COLO829 (cell line): ENCODE data around the gene TXNIP.
"Not testable (repeated sequence)": the region's sequence is repeated elsewhere in the genome, so short reads cannot be mapped to it uniquely, and the experiment has no call there.

Experiments
- DNase-seq: peaks from one replicate; pipeline ENCODE4 v3.0.0; 2012; ENCODE audit warnings: low spot score

Gene TXNIP, protein sequence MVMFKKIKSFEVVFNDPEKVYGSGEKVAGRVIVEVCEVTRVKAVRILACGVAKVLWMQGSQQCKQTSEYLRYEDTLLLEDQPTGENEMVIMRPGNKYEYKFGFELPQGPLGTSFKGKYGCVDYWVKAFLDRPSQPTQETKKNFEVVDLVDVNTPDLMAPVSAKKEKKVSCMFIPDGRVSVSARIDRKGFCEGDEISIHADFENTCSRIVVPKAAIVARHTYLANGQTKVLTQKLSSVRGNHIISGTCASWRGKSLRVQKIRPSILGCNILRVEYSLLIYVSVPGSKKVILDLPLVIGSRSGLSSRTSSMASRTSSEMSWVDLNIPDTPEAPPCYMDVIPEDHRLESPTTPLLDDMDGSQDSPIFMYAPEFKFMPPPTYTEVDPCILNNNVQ

DNA sequence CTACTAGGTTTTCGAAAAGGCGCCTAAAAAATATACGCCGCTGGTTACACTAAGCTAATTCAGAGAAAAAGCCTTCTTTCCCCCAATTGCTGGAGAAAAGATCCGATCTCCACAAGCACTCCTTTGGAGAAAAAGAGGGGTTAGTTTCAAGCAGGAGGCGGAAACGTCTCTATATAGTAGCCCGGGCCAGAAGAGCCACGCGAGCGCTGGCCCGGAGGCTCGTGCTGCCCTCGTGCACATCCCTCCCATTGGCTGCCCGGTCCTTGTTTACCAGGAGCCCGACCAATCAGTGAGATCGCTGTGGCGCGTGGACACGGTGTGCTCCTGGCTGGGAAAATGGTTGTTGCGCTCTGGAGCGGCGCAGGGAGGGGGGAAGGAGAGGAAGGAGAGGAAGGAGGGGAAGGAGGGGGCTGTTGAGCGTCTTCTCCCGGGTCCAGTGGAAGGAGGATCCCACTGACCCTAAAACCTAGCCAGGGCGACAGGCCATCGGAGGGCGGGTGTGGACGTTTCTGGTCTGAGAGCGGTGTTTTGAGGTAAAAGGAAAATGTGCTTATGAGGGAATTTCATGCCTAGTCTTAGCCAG, at the start of gene TXNIP:
TXNIP (minus strand) TSS at position 147 of the 583 bp plus-strand sequence. CDS start 313 bp downstream, outside the sequence.
- DNase-seq, result peak; percentile 100

DNA sequence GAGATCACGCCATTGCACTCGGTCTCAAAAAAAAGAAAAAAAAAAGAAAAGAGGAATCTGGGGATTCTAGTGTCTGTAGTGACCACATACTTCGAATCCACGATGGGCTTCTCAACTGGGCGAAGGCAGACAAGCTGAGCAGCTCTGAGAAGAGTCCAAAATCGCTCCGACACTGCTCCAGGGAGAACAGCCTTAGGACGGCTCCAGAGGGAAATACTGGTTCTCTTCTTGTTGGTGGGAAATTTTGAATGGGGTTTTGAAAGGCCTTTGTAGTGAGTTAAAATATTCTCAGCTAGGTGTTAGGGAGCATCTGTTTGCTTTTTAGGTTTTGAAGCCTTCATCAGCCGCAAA, 43.4 kb upstream of the TXNIP start:
- DNase-seq, result no peak

DNA sequence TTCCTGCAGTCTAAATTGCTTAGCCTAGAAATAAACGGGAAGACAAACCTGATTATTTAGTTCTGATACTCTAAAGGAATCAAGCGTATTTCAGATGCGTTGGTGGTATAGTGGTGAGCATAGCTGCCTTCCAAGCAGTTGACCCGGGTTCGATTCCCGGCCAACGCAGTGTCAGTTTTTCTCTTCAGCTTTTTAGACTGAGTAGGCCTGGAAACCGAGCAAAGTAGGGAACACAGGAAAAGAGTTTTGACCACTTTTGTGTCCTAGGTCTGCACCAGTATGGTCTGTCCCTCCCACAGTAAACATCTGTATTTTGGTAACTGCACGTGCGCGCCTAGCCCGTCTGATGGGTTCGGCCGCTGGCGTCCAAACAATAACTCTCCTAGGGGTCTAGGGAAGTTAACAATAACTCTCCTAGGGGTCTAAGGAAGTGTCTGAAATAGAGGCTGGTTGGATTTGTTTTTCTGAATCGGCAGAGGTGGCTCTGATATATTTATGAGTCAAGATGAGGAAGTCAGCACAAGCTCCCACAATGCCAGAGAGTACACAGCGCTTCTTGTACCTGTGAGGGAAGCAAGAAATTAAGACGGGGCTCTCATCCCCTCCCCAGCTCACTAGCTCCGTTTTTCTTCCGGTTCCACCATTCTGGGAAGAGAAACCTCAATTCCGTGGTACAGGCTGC, 40.7 kb upstream of the TXNIP start:
- peak; percentile 88 for DNase-seq

DNA sequence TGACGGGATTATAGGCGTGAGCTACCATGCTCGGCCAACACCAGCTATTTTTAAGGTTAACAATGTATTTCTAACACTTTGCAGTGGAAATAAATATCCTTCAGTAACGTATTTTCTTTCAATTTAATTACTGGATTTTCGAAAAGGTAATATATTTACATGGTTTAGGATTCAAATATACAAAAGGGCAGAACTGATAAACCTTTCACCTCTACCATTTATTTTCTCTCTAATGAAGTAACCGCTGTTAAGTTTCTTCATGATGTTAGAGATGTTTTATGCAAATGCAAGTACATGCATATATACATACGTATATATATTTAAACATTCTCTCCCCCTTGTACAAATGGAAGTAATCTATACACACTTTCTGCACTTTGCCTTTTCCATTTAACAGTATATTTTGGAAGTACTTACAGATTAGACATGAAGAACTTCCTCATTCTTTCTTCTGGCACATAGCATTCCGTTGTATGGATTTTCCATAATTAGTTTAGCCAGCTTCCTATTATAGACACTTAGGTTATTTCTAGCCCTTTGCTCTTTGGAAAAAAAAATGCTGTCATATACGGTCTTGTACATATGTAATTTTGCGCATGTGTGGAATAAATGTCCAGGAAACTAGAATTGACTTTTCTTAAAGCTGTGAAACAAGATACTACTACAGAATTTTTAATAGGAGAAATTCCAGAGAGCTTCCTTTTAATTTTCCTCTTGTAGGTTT, 40.0 kb upstream of the TXNIP start:
- DNase-seq, result no peak

DNA sequence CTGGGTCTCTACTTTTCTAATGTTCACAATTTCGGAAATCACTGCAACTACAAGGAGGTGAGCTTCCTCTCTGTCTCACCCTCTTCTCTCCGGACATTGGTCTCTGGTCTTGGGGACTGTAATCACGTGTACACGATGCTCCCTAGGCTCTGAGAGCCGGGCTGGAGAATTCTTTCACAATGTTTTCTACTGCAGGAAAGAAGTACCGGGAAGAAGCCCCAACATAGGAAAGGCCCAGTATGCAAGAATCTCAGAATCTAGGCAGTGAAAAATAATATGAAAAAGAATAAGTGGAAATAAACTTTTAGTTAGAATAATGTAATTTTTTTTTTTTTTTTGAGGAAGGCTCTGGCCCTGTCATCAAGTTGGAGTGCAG, 38.7 kb upstream of the TXNIP start:
- no peak for DNase-seq

DNA sequence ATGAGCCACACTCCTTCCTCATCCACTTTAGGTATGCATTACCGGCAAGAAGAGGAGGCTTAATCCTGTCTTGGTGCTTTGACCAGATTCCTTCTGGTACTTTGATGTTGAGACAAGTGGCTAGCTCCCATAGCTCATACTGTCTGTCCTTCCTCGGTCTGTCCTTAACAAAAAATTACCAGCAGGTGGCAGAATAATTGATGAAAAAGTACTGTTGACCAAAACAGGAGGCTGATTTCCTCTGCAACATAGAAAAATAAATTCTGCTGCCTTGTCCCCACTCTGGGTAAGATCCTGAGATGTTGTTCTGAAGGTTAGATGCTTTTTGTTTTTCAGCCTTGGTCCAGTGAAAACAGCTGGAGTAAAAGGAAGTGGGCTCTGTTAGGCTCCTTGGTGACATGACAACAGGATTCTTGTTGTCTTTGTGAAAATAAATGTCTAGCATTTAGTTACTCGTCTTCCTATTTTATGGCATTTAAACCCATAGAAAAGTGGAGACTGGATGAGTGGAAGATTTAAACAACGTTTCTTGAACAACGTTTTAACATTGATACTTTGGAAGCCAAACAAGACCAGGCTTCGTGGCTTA, 36.3 kb upstream of the TXNIP start:
- peak; percentile 41 for DNase-seq

DNA sequence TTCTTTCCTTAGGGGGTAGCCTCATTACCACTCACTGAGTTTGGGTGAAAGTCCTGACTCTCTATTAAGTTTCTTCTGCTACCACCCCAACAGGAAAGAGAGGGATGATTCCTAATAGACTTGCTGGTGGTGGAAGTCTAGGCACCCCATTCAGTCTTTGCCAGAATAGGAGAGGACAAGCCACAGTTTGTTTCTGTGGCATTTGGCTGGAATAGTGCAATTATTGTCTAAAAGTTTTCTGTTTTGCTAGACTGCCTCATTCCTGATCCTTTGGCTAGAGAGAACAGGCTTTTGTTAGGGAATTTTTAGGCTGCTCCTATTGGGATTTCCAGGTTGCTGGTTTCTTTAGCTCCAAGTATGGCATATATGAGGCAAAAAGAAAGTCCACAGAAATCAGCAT, 35.1 kb upstream of the TXNIP start:
- DNase-seq, result peak; percentile 28

DNA sequence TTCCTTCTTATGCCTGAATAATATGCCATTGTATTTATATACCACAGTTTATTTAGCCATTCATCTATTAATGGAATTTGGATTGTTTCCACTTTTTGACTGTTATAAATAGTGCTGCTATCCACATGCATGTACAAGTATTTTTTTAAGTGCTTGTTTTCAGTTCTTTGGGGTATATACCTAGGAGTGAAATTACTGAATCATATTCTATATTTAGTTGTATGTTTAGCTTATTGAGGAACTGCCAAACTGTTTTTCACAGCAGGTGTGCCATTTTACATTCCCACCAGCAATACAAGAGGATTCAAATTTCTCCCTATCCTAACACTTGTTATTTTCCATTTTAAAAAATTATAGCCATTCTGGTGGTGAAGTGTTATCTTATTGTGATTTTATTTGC, 32.7 kb upstream of the TXNIP start:
- DNase-seq, result no peak

DNA sequence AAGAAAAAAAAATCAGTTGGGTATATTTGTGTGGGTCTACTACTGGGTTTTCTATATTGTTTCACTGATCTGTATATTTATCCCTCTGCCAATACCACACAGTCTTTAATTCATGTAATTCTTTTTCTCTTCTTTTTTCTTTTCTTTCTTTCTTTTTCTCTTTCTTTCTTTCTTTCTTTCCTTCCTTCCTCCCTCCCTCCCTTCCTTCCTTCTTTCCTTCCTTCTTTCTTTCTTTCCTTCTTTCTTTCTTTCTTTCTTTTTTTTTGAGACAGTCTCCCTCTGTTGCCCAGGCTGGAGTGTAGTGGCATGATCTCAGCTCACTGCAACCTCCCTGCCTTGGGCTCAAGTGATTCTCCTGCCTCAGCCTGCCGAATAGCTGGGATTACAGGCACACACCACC, 30.3 kb upstream of the TXNIP start:
- DNase-seq, result not testable (repeated sequence)

DNA sequence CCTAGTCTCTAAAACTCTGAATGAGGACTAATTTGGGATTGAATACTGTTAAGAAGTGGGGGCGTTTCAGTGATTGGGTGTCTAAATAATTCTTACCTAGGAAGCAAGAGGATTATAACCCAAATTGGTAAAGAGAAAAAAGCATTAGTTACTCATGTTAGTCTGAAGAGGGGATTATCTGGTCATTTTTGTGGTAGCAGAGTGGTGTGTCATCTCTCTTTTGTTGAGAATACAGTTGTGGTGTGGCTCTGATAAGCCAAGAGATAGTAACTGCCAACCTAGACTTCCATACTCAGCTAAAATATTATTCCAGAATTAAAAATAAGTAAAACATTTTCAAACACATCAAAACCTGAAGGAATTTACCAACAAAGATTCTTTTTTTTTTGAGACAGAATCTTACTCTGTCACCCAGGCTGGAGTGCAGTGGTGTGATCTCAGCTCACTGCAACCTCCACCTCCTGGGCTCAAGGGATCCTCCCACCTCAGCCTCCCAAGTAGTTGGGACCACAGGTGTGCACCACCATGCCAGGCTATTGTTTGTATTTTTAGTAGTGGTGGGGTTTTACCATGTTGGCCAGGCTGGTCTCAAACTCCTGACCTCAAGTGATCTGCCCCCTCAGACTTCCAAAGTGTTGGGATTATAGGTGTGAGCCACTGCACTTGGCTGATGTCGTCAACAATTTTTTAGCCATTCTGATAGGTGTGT, 29.6 kb upstream of the TXNIP start:
- DNase-seq, result not testable (repeated sequence)

DNA sequence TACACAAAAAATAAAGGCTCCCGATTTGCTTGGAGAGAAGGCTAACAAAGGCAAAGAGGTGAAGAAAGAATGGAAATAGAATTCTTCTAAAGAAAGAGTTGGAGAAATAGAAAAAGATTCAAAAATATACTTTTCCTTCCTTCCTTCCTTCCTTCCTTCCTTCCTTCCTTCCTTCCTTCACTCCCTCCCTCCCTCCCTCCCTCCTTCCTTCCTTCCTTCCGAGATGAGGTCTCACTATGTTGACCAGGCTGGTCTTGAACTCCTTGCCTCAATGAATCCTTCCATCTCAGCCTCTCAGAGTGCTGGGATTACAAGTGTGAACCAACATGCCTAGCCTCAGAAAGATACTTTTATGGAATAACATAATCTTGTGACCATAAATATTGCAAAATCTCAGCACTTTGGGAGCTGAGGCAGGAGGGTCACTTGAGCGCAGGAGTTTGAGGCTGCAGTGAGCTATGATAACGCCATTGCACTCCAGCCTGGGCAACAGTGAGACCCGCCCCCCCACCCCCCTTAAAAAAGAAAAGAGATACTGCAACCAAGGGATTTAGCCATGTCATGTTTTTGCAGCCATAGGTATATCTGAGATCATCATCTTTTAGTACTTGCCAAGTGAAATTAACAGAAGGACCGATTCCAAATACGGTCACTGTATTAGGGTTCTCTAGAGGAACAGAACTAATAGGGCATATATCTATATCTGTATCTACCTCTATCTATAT, 26.2 kb upstream of the TXNIP start:
- no peak for DNase-seq

DNA sequence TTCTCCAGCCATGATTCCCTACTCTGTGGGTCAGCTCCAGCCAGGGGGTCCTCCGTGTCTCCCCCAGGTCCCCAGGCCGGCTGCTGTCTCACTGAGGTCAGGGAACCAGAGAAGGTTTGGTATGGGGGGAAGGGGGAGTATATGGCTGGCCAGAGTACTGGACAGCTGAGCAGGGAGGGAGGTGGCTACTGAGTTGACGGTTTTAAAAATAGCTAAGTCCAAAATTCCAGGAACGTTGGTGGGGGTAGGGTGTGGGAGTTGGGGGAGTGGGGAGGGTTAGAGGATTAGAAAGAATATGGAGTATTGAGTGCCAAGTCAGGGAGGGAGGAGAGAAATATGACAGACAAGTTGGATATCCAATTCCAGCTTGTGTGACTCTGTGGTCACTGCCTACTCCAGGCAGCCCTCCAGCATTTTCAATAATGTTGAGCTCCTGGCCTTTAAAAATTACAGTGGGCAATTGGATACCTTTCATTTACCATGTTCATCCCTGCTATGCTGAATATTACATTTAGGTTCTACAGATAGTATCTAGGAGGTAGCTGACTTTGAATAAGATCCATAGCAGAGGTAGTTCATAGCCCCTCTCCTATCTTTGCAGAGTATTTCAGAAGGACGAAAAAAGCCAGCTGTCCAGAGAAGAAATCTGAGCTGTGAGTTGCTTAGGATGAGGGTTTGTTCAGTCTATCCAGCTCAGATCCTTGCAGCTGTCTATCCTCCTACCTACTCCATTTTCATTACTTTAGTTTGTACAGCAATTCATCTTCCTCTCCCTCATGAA, 25.4 kb upstream of the TXNIP start, which contains the start of gene HJV:
HJV (minus strand) TSS at position 114 of the 781 bp plus-strand sequence. CDS start 1,504 bp downstream, outside the sequence.
- no peak for DNase-seq

DNA sequence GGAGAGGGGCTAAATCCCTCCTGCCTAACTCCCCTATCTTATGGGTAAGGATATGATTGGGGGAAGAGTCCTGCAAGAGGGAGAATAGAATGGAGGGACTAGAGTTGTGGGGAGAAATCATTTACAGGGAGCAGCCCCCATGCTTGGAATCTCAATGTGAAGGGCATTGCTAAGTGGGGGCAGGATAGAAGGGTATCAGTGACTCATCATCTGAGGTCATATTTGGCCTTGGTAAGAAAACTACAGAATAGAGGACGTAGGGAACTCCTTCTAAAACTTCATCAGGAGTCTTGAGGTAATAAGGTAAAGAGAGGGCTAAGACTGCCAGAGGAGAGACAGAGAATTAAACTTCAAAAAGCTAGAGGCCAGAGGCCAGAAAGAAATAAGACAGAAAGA, 24.7 kb upstream of the TXNIP start:
- DNase-seq, result no peak

DNA sequence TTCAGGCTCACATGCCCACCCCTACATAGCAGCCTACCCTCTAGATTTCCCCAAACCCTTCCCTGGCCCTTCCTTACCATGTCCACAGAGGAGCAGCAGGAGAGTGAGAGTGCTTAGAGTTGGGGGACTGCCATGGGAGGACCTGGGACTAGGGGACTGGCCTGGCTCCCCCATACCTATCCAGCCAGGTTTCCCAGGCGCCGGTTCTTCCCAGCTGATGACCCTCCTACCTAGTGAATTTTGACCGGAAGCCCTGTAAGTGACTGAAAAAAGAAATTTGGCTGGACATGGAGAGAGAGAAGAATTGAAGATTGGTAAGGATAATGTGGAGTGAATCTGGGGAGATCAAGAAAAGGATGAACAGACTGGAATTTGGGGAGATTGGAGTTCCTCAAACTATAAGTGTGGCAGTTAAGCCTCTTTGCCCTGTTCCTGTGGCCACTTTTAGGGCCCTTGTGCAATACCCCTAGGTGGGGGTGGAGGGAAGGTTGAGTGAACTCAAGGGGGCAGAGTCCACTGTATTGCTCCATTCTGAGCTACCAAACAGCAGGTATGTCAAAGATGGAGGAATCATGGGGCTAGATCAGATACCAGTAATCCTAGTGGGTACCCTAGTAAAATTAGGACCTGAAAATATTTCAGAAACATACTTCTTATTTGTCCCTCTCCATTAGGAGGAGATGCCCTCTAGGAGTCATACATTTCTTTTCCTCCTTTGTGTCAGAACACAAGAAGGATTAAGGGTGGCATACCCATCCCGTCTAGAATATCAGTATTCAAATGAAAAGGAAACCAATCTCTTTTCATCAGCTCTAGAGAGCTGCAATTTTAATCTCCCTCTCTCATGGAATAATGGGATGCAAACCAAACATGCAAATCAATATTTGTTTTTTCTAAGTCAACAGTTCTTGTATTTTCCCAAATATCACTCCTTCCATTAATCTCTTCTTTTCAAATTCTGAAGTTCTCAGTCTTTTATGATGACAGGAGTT, 24.0 kb upstream of the TXNIP start:
- DNase-seq, result no peak

DNA sequence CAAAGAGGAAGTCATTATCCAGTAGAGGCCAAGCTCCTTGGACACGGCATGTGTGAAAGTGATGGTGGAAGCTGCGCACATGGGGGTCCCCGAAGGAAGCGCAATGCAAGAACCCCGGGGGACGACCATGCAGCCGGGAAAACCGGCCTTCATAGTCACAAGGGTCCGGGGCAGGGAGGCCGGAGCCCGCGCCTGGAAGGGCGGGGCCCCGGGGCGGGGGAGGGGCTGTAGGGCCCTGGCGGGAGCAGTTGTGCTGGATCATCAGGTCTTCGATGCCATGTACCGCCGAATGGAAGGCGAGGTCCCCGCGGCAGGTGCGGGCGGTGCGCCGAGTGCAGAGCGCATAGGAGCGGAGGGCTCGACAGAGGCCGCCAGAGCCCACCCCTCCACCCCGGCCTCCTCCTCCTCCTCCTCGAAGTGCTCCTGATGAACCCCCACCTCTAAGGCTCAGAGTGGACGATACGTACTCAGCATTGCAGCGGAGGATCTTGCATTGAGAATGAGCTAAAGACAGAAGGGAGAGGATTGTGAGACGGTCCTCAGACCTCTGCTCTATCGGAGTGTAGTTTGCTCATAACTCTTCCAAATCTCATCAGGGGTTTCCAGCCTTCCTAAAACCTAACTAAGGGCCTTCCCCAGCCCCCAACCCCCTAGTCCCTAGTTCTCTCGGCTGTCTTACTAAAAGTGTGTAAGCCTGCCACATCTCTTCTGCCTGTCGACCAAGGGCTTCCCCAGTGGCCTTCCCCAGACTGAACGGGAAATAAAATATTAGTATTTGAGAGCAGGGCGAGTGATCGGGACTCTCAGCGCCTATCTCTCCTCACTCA, 23.1 kb upstream of the TXNIP start:
- no peak for DNase-seq

DNA sequence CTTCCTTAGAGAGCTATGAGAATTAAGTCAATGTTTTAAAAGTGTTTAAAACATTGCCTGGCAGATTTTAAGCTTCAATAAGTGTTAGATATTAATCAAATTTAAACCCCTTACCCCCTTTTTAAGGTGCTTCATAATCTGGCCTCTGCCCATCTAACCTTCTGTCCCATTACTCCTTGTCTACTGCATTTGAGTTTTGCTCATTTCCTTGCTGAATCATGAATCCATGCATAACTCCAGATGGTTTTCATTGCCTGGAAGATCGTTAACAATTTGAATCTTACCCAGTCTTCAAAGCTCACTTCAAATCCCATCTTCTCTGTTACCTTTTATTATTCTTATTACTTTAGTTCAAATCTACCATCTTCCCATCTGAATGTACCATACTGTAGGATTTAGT, 20.5 kb upstream of the TXNIP start:
- DNase-seq, result no peak

DNA sequence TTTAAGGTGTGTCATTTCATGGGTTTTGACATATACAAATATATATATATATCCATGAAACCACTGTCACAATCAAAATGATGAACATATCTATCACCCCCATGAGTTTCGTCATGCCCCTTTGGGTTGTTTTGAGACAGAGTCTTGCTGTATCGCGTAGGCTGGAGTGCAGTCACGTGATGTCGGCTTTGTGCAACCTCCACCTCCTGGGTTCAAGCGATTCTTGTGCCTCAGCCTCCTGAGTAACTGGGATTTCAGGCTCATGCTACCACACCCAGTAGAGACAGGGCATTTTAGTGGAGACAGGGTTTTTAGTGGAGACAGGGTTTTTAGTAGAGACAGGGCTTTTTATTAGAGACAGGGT, 17.2 kb upstream of the TXNIP start:
- no peak for DNase-seq
